Activated T-helper 1 cell treated with anti-CD3 and anti-CD28 coated beads, Interleukin-2, amount 50 U/mL, for 16 hours (primary cell): Measurements from ENCODE around the gene LYL1.

ENCODE experiments used
- DNase-seq, 2 donors: peaks; one replicate each; pipeline ENCODE4 v3.0.0-alpha.2; 2020; ENCODE audit warnings: low read depth in 1 of 2, low spot score in 1 of 2

LYL1 gene

DNA sequence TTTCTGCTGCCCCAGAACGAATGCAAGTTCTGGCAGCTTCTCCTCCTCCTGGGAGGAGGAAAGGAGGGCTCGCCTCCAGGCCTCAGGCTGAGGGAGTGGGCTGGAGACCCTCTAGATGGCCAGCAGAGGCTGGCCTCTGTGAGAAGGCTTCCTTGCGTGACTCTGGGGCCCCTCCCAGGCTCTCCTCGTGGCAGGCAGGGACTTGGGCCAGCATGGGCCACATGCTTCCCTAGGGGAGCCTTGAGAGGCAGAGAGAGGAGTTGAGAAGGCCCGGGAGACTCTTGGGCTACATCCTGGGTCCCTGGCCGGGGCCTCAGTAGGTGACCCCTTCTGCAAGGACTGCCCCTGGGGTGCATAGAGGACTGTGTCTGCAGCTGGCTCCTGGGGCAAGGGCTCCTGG lies 25.9 kb downstream of the LYL1 start:
- DNase-seq: no peak

DNA sequence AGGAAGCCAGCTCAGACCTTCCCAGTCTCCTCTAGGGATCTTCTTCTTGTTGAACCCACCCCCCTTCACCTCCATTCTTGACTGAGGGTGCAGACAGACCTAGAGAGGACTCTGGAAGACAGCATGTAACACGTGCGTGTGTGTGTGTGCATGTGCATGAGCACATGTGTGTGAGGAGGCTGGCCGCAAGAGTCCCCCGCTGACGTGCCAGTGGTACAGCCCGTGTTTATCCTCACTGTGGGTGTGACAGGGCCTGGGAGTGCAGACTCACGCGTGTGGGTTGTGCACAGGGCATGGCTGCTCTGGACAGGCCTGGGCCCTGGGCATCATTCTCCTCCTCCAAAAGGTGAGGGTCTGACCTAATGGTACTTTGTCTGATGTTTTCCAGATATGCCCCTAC lies 26.3 kb downstream of the LYL1 start:
- DNase-seq: no peak

DNA sequence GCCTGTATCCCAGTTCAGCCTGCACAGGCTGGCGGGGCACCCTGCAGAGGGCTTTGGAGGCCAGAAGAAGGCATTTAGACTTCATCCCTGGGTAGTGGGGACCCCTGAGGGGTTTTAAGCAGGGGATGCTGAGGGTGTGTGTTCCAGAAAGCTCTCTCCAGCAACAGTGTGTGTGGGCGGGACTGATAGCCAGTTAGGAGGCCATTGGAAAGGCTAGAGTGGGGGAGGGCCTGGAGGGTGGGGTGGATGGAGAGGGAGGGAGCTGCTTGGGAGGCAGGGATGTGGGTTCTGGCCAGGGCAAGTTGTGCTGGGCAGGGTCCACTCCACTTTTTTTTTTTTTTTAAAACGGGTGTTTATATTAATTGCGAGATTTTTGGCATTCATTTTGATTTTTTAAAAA lies 28.3 kb downstream of the LYL1 start:
- no peak for DNase-seq

DNA sequence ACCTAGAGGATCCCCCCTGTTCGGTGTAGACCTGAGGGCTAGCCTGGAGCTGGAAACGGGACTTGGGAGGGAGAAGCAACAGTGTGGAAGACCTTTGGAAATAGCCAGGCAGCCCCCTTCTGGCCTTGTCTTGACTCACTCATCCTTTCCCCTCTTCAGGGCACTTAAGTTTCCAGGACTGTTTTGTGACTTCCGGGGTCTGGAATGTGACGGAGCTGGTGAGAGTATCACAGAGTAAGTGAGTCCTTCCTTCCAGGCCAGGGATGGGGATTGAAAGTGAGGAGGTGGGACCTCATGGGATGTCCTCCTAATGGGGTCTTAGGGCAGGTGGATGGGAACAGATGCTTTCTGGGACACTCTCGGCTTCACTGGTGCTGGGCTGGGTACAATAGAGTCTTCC lies 29.4 kb downstream of the LYL1 start:
- no peak for DNase-seq

GRCh38 chr19:13072188-13072908 lies 30.3 kb downstream of the LYL1 start:
- no peak for DNase-seq

GRCh38 chr19:13071444-13072187 lies 31.0 kb downstream of the LYL1 start:
- DNase-seq: no peak

GRCh38 chr19:13070425-13071140 lies 32.1 kb downstream of the LYL1 start:
- no peak for DNase-seq

- DNase-seq: no peak
Observed at GRCh38 chr19:13069415-13070359, 33.0 kb downstream of the LYL1 start.

- DNase-seq: no peak
Observed at GRCh38 chr19:13068085-13068846, 34.4 kb downstream of the LYL1 start.

GRCh38 chr19:13066933-13067807 lies 35.5 kb downstream of the LYL1 start:
- DNase-seq: no peak

GRCh38 chr19:13066226-13066625 lies 36.4 kb downstream of the LYL1 start:
- DNase-seq: no peak

GRCh38 chr19:13064092-13064489 lies 38.6 kb downstream of the LYL1 start:
- no peak for DNase-seq

DNA sequence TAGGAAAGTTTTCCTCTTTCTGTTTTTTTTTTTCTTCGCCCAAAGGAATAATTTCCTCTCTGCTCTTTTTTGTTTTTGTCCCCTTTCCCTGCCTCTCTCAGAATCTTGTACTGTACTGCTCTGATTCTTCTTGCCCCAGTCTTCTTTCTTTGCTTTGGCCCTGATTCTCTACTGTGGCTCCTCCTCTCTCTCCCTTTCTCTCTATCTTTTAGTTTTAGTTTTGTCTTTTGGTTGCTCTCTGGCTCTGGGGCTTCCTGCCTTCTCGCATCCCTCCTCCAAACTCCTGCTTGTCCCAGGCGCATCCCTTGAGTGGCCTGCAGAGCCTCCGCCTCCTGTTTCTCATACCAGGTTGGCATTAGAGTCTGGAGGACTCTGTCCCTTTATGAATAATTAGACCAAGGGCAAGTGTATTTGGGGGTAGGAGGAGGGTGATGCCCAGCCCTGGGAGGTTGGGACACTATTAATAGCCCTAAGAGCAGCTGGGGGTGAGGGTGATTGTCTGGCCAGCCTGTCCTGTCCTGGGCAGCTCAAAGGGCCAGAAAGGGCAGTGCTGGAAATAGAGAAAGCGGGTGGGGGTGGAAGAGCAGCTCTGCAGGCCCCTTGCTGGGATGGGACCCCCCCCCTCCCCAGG lies 39.1 kb downstream of the LYL1 start:
- DNase-seq: no peak

DNA sequence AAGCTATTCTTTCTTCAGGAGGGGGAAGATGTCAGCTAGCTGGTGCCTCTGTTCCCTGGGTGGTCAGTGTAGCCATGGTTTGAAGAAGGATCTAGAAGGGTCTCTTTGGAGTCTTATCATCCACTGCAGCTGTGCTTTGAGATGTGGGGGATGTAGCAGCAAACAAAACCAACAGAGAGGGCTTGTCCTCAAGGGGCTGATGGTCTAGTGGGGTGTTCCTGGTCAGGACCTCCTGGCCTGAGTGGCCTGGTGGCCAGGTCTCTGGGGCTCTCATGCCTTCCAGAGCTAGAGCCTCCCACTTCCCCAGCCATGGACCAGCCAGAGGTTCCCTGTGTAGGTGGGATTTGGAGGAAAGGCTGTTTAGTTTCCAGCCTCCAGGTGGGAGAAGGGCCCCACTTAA lies 40.3 kb downstream of the LYL1 start:
- DNase-seq: no peak

DNA sequence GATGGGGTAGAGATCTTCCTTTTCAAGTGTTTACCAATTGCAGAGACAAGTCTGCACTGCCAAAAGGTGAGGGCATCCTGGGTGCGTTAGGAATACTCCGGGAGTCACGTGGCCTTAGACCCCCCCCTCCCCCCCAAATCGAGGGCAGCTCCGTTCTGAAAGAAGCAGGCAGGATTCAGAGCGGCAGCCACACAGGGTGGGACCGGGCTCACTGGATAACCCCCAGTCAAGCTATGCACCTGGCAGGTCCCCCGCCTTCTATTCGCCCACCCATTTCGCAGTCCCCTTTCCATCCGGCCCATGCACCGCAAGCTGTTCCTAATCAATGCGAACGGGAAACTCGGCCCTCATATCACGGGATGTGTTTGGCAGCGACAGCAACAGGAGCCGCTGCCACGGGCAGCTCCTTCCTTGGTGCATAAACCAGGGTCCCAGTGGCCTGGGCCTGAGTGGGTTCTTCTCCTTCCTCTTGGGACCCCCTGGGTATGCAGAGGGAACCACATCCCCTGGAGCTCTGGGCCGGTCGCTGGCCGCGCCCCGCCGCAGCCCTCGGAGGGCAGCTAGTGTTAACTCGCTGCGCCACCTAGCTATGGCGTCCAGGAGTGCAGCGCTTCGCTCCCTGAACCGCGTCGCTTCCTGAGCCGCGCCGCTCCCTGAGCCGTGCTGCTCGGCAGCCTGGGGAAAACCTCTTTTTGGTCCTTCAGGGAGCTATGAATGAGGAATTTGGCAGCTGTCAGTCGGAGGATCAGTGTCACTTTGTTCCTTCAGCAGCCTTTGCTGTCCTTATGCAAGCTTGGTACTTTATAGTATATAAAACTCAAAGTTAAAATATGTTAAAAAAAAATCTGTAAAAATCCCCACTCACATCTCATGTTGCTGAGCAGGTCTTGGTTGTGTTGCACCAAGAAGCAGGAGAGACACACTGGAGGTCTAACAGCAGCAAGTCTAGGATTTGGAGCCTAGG lies 41.4 kb downstream of the LYL1 start:
- peak; percentile 57 to 61 for DNase-seq

- no peak for DNase-seq
Observed at GRCh38 chr19:13060233-13060963, 42.3 kb downstream of the LYL1 start.
